ENCODE data around the gene ARPP19. TPM values are rescaled to one million over a fixed set of nuclear protein-coding genes. Genes with fewer than 3 reads are reported as not detected.

The ARPP19 gene
- polyA plus RNA-seq, 1 donor from 2014 or later = 254 TPM

DNA sequence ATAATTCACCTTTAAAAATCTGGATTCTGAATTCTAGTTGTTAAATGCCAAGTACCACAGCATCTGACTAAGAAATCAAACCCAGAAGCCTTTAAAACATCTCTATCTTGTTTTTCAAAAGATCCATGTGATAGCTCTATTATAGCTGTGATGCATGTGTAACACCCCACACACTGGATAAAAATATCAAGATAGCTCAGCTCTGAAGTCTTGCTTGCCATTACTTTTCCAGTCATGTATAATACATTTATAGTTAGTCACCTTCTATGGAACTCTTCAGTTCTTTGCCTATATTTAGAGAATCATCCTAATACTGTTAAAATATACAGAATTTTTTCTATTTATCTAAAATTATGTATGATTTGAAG is 11.6 kb downstream of the ARPP19 start:
- Histone ChIP-seq H3K4me2 (ENCODE audit: low read length) (no peak overlapping the region), H3K79me2 (replicated peaks; ENCODE audit: insufficient read depth, low read length) (peaks cover 77% of the 10 kb centered on the region), H3K36me3 (ENCODE audit: insufficient read depth, low read length) (no peaks in the 10 kb centered on the region), H4K20me1 (ENCODE audit: insufficient read depth) (no peaks in the 10 kb centered on the region), H3K27ac (ENCODE audit: low read length) (no peak overlapping the region), H3F3A (ENCODE audit: insufficient read depth, low read length, poor library complexity, severe bottlenecking) (no peaks in the 10 kb centered on the region), H3K9me3 (ENCODE audit: low read length) (no peaks in the 10 kb centered on the region), H3K27me3 (ENCODE audit: insufficient read depth, low read depth, low read length) (no peaks in the 10 kb centered on the region), H2AFZ (ENCODE audit: low read depth, low read length) (no peak overlapping the region), H3K4me3 (ENCODE audit: low read length) (no peak overlapping the region), H3K9me2 (ENCODE audit: insufficient read depth, low read length) (no peaks in the 10 kb centered on the region), H3K9ac (ENCODE audit: low read length) (no peak overlapping the region)
- TF ChIP-seq, protein P1, sequence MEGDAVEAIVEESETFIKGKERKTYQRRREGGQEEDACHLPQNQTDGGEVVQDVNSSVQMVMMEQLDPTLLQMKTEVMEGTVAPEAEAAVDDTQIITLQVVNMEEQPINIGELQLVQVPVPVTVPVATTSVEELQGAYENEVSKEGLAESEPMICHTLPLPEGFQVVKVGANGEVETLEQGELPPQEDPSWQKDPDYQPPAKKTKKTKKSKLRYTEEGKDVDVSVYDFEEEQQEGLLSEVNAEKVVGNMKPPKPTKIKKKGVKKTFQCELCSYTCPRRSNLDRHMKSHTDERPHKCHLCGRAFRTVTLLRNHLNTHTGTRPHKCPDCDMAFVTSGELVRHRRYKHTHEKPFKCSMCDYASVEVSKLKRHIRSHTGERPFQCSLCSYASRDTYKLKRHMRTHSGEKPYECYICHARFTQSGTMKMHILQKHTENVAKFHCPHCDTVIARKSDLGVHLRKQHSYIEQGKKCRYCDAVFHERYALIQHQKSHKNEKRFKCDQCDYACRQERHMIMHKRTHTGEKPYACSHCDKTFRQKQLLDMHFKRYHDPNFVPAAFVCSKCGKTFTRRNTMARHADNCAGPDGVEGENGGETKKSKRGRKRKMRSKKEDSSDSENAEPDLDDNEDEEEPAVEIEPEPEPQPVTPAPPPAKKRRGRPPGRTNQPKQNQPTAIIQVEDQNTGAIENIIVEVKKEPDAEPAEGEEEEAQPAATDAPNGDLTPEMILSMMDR (IDR thresholded peaks at IDR 0.05; ENCODE audit: poor library complexity, severe bottlenecking) = no peak
- TF ChIP-seq POLR2AphosphoS5 (IDR thresholded peaks at IDR 0.05) (no peak), SMC3 (conservative IDR thresholded peaks at IDR 0.05; ENCODE audit: poor library complexity) (no peak), TAF1 (IDR thresholded peaks at IDR 0.05; ENCODE audit: low read depth) (no peak), MXI1 (conservative IDR thresholded peaks at IDR 0.05; ENCODE audit: poor library complexity, severe bottlenecking) (no peak), EZH2 (IDR thresholded peaks at IDR 0.05; ENCODE audit: borderline replicate concordance, insufficient read depth, low read length, poor library complexity, severe bottlenecking) (no peak), EP300 (conservative IDR thresholded peaks at IDR 0.05; ENCODE audit: poor library complexity, severe bottlenecking) (no peak), RAD21 (conservative IDR thresholded peaks at IDR 0.05) (no peak)
- TF ChIP-seq, protein P2, sequence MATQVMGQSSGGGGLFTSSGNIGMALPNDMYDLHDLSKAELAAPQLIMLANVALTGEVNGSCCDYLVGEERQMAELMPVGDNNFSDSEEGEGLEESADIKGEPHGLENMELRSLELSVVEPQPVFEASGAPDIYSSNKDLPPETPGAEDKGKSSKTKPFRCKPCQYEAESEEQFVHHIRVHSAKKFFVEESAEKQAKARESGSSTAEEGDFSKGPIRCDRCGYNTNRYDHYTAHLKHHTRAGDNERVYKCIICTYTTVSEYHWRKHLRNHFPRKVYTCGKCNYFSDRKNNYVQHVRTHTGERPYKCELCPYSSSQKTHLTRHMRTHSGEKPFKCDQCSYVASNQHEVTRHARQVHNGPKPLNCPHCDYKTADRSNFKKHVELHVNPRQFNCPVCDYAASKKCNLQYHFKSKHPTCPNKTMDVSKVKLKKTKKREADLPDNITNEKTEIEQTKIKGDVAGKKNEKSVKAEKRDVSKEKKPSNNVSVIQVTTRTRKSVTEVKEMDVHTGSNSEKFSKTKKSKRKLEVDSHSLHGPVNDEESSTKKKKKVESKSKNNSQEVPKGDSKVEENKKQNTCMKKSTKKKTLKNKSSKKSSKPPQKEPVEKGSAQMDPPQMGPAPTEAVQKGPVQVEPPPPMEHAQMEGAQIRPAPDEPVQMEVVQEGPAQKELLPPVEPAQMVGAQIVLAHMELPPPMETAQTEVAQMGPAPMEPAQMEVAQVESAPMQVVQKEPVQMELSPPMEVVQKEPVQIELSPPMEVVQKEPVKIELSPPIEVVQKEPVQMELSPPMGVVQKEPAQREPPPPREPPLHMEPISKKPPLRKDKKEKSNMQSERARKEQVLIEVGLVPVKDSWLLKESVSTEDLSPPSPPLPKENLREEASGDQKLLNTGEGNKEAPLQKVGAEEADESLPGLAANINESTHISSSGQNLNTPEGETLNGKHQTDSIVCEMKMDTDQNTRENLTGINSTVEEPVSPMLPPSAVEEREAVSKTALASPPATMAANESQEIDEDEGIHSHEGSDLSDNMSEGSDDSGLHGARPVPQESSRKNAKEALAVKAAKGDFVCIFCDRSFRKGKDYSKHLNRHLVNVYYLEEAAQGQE (IDR thresholded peaks at IDR 0.05; ENCODE audit: borderline replicate concordance) = no peak

DNA sequence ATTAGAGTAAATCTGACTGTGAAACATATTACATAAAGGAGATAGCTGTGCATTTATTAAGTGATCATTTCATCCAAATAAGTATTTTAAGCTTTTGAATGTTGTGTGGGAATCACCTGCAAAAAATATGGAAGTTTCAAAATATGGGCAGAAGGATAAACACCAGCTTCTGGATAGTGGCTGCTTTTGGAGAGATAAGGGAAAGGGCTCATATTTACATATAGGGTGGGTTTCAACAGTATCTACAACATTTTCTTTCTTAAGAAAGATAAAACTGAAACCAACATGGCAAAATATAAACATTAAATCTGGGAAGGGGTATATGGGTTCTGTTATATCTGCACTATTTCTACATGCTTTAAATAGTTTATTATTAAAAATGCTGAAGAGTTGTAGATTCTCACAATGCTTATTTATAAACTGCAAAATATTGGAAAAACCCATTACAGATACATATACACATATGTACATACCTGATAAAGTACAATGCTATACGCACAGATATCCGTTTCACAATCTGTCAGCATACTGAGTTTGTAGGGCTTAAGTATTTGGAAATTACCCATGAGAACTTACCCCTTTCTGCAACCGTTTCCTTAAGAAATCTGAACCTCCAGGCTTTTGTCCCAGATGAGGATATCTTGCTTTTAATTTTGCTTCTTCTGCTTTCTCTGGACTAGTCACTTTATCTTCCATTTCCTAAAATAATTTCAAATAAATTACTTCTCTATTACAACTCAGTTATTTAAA is 12.1 kb downstream of the ARPP19 start:
- Histone ChIP-seq H3K79me2 (replicated peaks; ENCODE audit: insufficient read depth, low read length) (peaks cover 72% of the 10 kb centered on the region), H4K20me1 (ENCODE audit: insufficient read depth) (no peaks in the 10 kb centered on the region), H3K9me2 (ENCODE audit: insufficient read depth, low read length) (no peaks in the 10 kb centered on the region), H3K9me3 (ENCODE audit: low read length) (no peaks in the 10 kb centered on the region), H2AFZ (ENCODE audit: low read depth, low read length) (no peak overlapping the region), H3K4me3 (ENCODE audit: low read length) (no peak overlapping the region), H3F3A (ENCODE audit: insufficient read depth, low read length, poor library complexity, severe bottlenecking) (no peaks in the 10 kb centered on the region), H3K36me3 (ENCODE audit: insufficient read depth, low read length) (no peaks in the 10 kb centered on the region), H3K27ac (ENCODE audit: low read length) (no peak overlapping the region), H3K9ac (ENCODE audit: low read length) (no peak overlapping the region), H3K4me2 (ENCODE audit: low read length) (no peak overlapping the region), H3K27me3 (ENCODE audit: insufficient read depth, low read depth, low read length) (no peaks in the 10 kb centered on the region)
- TF ChIP-seq EP300 (conservative IDR thresholded peaks at IDR 0.05; ENCODE audit: poor library complexity, severe bottlenecking) (no peak), MXI1 (conservative IDR thresholded peaks at IDR 0.05; ENCODE audit: poor library complexity, severe bottlenecking) (no peak), RAD21 (conservative IDR thresholded peaks at IDR 0.05) (no peak), TAF1 (IDR thresholded peaks at IDR 0.05; ENCODE audit: low read depth) (no peak), SMC3 (conservative IDR thresholded peaks at IDR 0.05; ENCODE audit: poor library complexity) (no peak), POLR2AphosphoS5 (IDR thresholded peaks at IDR 0.05) (no peak), EZH2 (IDR thresholded peaks at IDR 0.05; ENCODE audit: borderline replicate concordance, insufficient read depth, low read length, poor library complexity, severe bottlenecking) (no peak)
- TF ChIP-seq, protein P2 (IDR thresholded peaks at IDR 0.05; ENCODE audit: borderline replicate concordance) = no peak
- TF ChIP-seq, protein P1 (IDR thresholded peaks at IDR 0.05; ENCODE audit: poor library complexity, severe bottlenecking) = no peak
